B cell (primary cell): ENCODE measurements around the gene CHAT. TPM values are rescaled to one million over a fixed set of nuclear protein-coding genes. Genes with fewer than 3 reads are reported as not detected.

ENCODE experiments used
- ATAC-seq: fragments of 200-7000 bp; cut with Tn5 transposase; one replicate; pipeline ENCODE4 v1.10.0; 2021; ENCODE audit warnings: low read depth, mild to moderate bottlenecking, moderate number of reproducible peaks, moderate library complexity
- CTCF ChIA-PET: fragments of 350-600 bp; sonication (Branson Sonifier 250); formaldehyde crosslinking; loops from one replicate; lab custom pipeline; 2021; ENCODE audit warnings: antibody characterized with exemption, inconsistent platforms; lab: Charles Lee
- POLR2A ChIA-PET: fragments of 350-600 bp; sonication (Branson Sonifier 250); formaldehyde crosslinking; loops from one replicate; lab custom pipeline; 2021; ENCODE audit warnings: antibody characterized with exemption; lab: Charles Lee
- DNase-seq: peaks from one replicate; pipeline ENCODE4 v3.0.0; 2013
- H2AFZ ChIP-seq: 2 replicates; pipeline ENCODE4 v1.6.1; 2012; ENCODE audit warnings: mild to moderate bottlenecking, low read depth, low read length; ENCODE audit not compliant: insufficient read depth, poor library complexity, severe bottlenecking
- H3K27ac ChIP-seq, 2 donors: 1 replicate in 1 of 2; 2 replicates in 1 of 2; pipeline ENCODE4 v1.5.1; 2012 to 2013; ENCODE audit warnings: low read length in 2 of 2, mild to moderate bottlenecking in 2 of 2, moderate library complexity in 1 of 2
- H3K27me3 ChIP-seq, 4 experiments: fragments of 200-600 bp in 1 of 4; sonication (generic) in 1 of 4; replicated peaks in 1 of 4; 1 replicate in 2 of 4; 2 replicates in 2 of 4; pipeline versions ENCODE4 v1.6.1 to v1.7.0; 2013 to 2016; ENCODE audit warnings: low read length in 3 of 4, mild to moderate bottlenecking in 2 of 4, mixed read lengths in 1 of 4, moderate library complexity in 1 of 4; ENCODE audit not compliant: insufficient read depth in 4 of 4, control insufficient read depth in 3 of 4; ENCODE audit errors: control extremely low read depth in 1 of 4
- H3K36me3 ChIP-seq, 2 experiments: replicated peaks in 1 of 2; 1 replicate in 1 of 2; 2 replicates in 1 of 2; pipeline versions ENCODE4 v1.6.1 to v1.7.1; 2013; ENCODE audit warnings: low read length in 1 of 2; ENCODE audit not compliant: insufficient read depth in 2 of 2, control insufficient read depth in 1 of 2; ENCODE audit errors: control extremely low read depth in 1 of 2, extremely low read depth in 1 of 2
- H3K4me1 ChIP-seq, 2 donors: fragments of 200-600 bp in 1 of 2; sonication (generic) in 1 of 2; 1 replicate in 1 of 2; 2 replicates in 1 of 2; pipeline versions ENCODE4 v1.5.1 to v1.6.1; 2013 to 2017; ENCODE audit warnings: low read length in 2 of 2; ENCODE audit not compliant: control insufficient read depth in 2 of 2, insufficient read depth in 2 of 2
- H3K4me2 ChIP-seq: replicated peaks from 2 replicates; pipeline ENCODE3; 2012; ENCODE audit warnings: mild to moderate bottlenecking, low read depth, low read length; ENCODE audit not compliant: poor library complexity, severe bottlenecking
- H3K4me3 ChIP-seq, 5 experiments: fragments of 200-600 bp in 1 of 5; sonication (generic) in 1 of 5; 1 replicate in 3 of 5; 2 replicates in 2 of 5; pipeline versions ENCODE4 v1.5.1 to v1.7.0; 2011 to 2016; ENCODE audit warnings: low read length in 4 of 5, mild to moderate bottlenecking in 4 of 5, low read depth in 2 of 5, control low read depth in 1 of 5, moderate library complexity in 1 of 5; ENCODE audit not compliant: insufficient read depth in 1 of 5; ENCODE audit errors: control extremely low read depth in 1 of 5, extremely low read depth in 1 of 5
- H3K79me2 ChIP-seq: fragments of 200-600 bp; sonication (generic); one replicate; pipeline ENCODE4 v1.6.0; 2016; ENCODE audit warnings: low read length; ENCODE audit not compliant: control insufficient read depth, insufficient read depth
- H3K9ac ChIP-seq: fragments of 200-600 bp; sonication (generic); 2 replicates; pipeline ENCODE4 v1.6.1; 2017; ENCODE audit warnings: mild to moderate bottlenecking, low read length, moderate library complexity
- H3K9me3 ChIP-seq, 3 donors: one replicate each; pipeline versions ENCODE4 v1.6.1 to v1.7.1; 2013; ENCODE audit warnings: low read length in 2 of 3; ENCODE audit not compliant: control insufficient read depth in 2 of 3, insufficient read depth in 1 of 3; ENCODE audit errors: control extremely low read depth in 1 of 3
- H4K20me1 ChIP-seq: 2 replicates; pipeline ENCODE4 v1.6.0; 2012; ENCODE audit warnings: mild to moderate bottlenecking, low read length; ENCODE audit not compliant: insufficient read depth, control insufficient read depth, poor library complexity, severe bottlenecking
- H3K27ac Mint-ChIP-seq: one replicate; pipeline ENCODE4 v1.8.0; 2021; ENCODE audit warnings: mixed read lengths
- H3K27me3 Mint-ChIP-seq: one replicate; pipeline ENCODE4 v1.8.0; 2021; ENCODE audit warnings: mixed read lengths
- H3K4me1 Mint-ChIP-seq: one replicate; pipeline ENCODE4 v1.8.0; 2021; ENCODE audit warnings: mixed read lengths
- H3K4me3 Mint-ChIP-seq: one replicate; pipeline ENCODE4 v1.8.0; 2021; ENCODE audit warnings: mixed read lengths
- H3K9me3 Mint-ChIP-seq: one replicate; pipeline ENCODE4 v1.8.0; 2022; ENCODE audit warnings: mixed read lengths; ENCODE audit not compliant: insufficient read depth
- EZH2 ChIP-seq: IDR thresholded peaks from 2 replicates; pipeline ENCODE4 v1.6.1; 2012; ENCODE audit warnings: borderline replicate concordance, low read depth, mild to moderate bottlenecking, moderate library complexity, low read length; ENCODE audit not compliant: insufficient read depth, poor library complexity, severe bottlenecking
- WGBS: methylation state at CpG from one replicate; pipeline ENCODE4 v1.1.5; 2013; ENCODE audit warnings: missing lambda C conversion rate; ENCODE audit not compliant: insufficient coverage; 5-methylcytosine and 5-hydroxymethylcytosine counted together
- intact Hi-C: fragments of 100-400 bp; cut with micrococcal nuclease; formaldehyde crosslinking; loops from one replicate; pipeline ENCODE4 v1.10.0; 2022
- polyA plus RNA-seq: library from polyadenylated mRNA; depleted of rRNA; stranded (reverse); fragments of >200 nt; gene quantifications from 2 replicates; pipeline ENCODE4 v1.2.3, GENCODE V29; 2012
- total RNA-seq, 2 donors: library from RNA; stranded (reverse); fragments of 120-200 nt in 1 of 2; gene quantifications; 1 replicate in 1 of 2; 2 replicates in 1 of 2; pipeline versions ENCODE4 v1.2.3 to v1.2.4, GENCODE V29; 2013 to 2022
- TF ChIP-seq, protein P1 (sequence below): fragments of 200-600 bp; IDR thresholded peaks from one replicate; pipeline ENCODE4 v1.8.0; 2022; ENCODE audit warnings: antibody characterized with exemption, mild to moderate bottlenecking

Gene CHAT
- total and polyA plus RNA-seq, 2 donors (not counting 1 experiment from before 2014, with no cell fraction given): not detected

DNA sequence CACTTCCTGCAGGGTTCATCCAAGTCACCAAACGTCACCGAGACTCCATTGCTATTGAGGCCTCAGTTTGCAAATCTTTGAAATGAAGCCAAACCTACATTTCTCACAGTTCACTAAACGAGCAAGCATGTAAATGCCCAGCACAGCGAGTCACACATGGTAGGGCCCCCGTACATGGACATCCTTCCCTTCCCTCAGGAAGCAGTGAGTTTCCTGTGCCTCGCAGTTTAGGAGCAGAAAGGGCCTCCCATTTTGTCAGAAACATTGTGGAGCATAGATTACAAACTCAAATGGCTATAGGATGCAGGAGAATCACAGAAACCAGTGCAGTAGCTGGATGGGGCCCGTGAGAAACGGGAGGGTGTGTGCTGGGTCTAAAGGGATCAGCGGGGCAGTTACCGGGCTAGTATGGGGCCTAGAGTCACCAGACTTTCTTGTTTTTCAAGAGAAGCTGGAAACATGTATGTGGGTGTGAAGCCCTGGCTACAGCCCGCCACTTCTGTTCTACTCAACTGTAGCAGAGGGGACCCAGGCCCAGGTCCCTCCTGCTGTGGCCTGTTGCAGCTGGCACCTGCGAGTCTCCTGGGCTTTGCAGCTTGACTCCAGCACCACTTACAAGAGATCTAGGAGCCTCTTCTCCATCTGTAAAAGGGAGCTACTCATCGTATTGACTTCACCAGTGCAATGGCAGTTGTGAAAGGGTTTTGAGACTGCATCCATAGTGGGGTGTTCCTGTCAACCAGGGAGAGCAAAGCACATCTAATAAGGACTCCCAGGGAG lies 17.9 kb upstream of the CHAT start:
- DNase-seq (no peak), ATAC-seq (no peak)
- no peaks in the 10 kb centered on the region for H4K20me1 ChIP-seq
- H3K27ac Mint-ChIP-seq: no peak overlapping the region
- H3K9me3 ChIP-seq: no peaks in the 10 kb centered on the region
- no peak overlapping the region for H3K27ac ChIP-seq
- CTCF ChIA-PET: interaction anchor here (1.2 to 1.3 kb wide), 2 partner anchors 10 to 628 kb away, joined by 3 to 4 read pairs; no protein-coding TSS in a partner anchor
- WGBS: 66% methylated on average over 10 of the region's 13 CpGs
- peaks cover 0 to 11% (median 1%) of the 10 kb centered on the region in 4 experiments for H3K27me3 ChIP-seq
- TF ChIP-seq, protein P1, sequence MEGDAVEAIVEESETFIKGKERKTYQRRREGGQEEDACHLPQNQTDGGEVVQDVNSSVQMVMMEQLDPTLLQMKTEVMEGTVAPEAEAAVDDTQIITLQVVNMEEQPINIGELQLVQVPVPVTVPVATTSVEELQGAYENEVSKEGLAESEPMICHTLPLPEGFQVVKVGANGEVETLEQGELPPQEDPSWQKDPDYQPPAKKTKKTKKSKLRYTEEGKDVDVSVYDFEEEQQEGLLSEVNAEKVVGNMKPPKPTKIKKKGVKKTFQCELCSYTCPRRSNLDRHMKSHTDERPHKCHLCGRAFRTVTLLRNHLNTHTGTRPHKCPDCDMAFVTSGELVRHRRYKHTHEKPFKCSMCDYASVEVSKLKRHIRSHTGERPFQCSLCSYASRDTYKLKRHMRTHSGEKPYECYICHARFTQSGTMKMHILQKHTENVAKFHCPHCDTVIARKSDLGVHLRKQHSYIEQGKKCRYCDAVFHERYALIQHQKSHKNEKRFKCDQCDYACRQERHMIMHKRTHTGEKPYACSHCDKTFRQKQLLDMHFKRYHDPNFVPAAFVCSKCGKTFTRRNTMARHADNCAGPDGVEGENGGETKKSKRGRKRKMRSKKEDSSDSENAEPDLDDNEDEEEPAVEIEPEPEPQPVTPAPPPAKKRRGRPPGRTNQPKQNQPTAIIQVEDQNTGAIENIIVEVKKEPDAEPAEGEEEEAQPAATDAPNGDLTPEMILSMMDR: no peak
- no peak for TF ChIP-seq EZH2
- no peaks in the 10 kb centered on the region for H3K36me3 ChIP-seq
- no peaks in the 10 kb centered on the region for H3K79me2 ChIP-seq
- H3K4me1 ChIP-seq: peaks cover 0 to 2% of the 10 kb centered on the region in 2 donors
- H3K9me3 Mint-ChIP-seq: no peaks in the 10 kb centered on the region
- H3K27me3 Mint-ChIP-seq: peaks cover 27% of the 10 kb centered on the region
- intact Hi-C loops: no loop called here
- no peak overlapping the region for H3K4me3 Mint-ChIP-seq
- peaks cover 3% of the 10 kb centered on the region for H3K4me1 Mint-ChIP-seq
- H2AFZ ChIP-seq: no peak overlapping the region
- POLR2A ChIA-PET: no interaction called here
- no peak overlapping the region for H3K4me2 ChIP-seq
- no peak overlapping the region for H3K9ac ChIP-seq
- H3K4me3 ChIP-seq: no peak overlapping the region

DNA sequence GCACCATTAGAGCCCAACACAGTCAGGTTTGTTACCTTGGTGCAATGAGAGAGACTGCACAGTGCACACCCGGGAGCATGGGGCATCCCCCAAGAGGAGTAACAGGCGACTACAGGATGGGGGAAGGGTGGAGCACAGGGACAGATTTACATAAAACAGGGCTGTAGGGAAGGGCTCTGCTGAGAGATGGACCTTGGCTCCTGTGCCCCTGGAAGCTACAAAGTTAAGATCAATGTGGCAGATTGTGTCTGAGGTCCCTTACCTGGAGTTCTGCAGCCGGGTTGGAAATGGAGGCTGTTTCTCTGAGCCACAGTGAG lies 17.4 kb upstream of the CHAT start:
- no peaks in the 10 kb centered on the region for H3K79me2 ChIP-seq
- WGBS: 57% methylated on average over 3 of the region's 3 CpGs
- no peak overlapping the region for H3K4me2 ChIP-seq
- no peak overlapping the region for H3K27ac ChIP-seq
- Mint-ChIP-seq H3K27me3 (peaks cover 27% of the 10 kb centered on the region), H3K9me3 (no peaks in the 10 kb centered on the region), H3K4me3 (no peak overlapping the region), H3K27ac (no peak overlapping the region), H3K4me1 (peaks cover 3% of the 10 kb centered on the region)
- peaks cover 0 to 2% of the 10 kb centered on the region in 2 donors for H3K4me1 ChIP-seq
- DNase-seq (no peak), ATAC-seq (no peak)
- ChIA-PET CTCF (interaction anchor here (1.3 kb wide), 1 partner anchor 10 kb away, joined by 4 read pairs; no protein-coding TSS in a partner anchor), POLR2A (no interaction called here)
- H3K9ac ChIP-seq: no peak overlapping the region
- H2AFZ ChIP-seq: no peak overlapping the region
- no peak overlapping the region for H3K4me3 ChIP-seq
- H3K36me3 ChIP-seq: no peaks in the 10 kb centered on the region
- H4K20me1 ChIP-seq: no peaks in the 10 kb centered on the region
- no peaks in the 10 kb centered on the region for H3K9me3 ChIP-seq
- TF ChIP-seq, protein P1: no peak
- TF ChIP-seq EZH2: no peak
- intact Hi-C loops: no loop called here
- H3K27me3 ChIP-seq: peaks cover 0 to 9% (median 1%) of the 10 kb centered on the region in 4 experiments
